GM12878 (cell line): Measurements from ENCODE around the gene CYP3A7. TPM values are rescaled to one million over a fixed set of nuclear protein-coding genes. Genes with fewer than 3 reads are reported as not detected.

ENCODE experiments used
- ATAC-seq: fragments of 200-7000 bp; cut with Tn5 transposase; 3 replicates; pipeline ENCODE4 v1.9.1; 2020; ENCODE audit warnings: mild to moderate bottlenecking, moderate library complexity
- BruUV-seq: library from RNA; stranded (reverse); fragments of 400-500 nt; replicated peaks from 2 replicates; lab custom pipeline; 2021; lab: Mats Ljungman, UMichigan
- CTCF ChIA-PET: fragments of 300-600 bp; sonication (Branson Sonifier 250); formaldehyde crosslinking; extraction: SDS; loops from one replicate; lab custom pipeline; 2021; ENCODE audit warnings: inconsistent platforms; lab: Yijun Ruan, JAX
- POLR2A ChIA-PET: fragments of 350-600 bp; formaldehyde crosslinking; extraction: SDS; loops from one replicate; lab custom pipeline; 2021; ENCODE audit warnings: inconsistent platforms; lab: Charles Lee
- RAD21 ChIA-PET: fragments of 300-600 bp; sonication (Branson Sonifier 250); formaldehyde crosslinking; loops from one replicate; lab custom pipeline; 2023; ENCODE audit warnings: antibody characterized with exemption; ENCODE audit not compliant: unreplicated experiment; lab: Charles Lee
- SMC1A ChIA-PET: fragments of 300-600 bp; sonication (Branson Sonifier 250); formaldehyde crosslinking; loops from one replicate; lab custom pipeline; 2023; ENCODE audit not compliant: unreplicated experiment, uncharacterized antibody; lab: Charles Lee
- DNase-seq: peaks from one replicate; pipeline ENCODE4 v3.0.0-alpha.2; 2011; ENCODE audit warnings: low read depth, low spot score
- FAIRE-seq: peaks from 3 replicates; lab custom pipeline; 2011; peaks lifted over from hg19 to GRCh38; lab: Jason Lieb, UNC
- H2AFZ ChIP-seq: 2 replicates; pipeline ENCODE4 v1.6.0; 2011; ENCODE audit warnings: low read depth, low read length, control low read depth; ENCODE audit not compliant: control insufficient read depth
- H3K27ac ChIP-seq: 2 replicates; pipeline ENCODE4 v1.5.1; 2011; ENCODE audit warnings: control low read depth; ENCODE audit not compliant: control insufficient read depth, insufficient read depth
- H3K27me3 ChIP-seq, 2 experiments: replicated peaks in 1 of 2; 2 replicates each; pipeline versions ENCODE4 v1.6.0 to v1.6.1; 2011; ENCODE audit warnings: low read length in 1 of 2; ENCODE audit not compliant: control insufficient read depth in 2 of 2, insufficient read depth in 2 of 2
- H3K36me3 ChIP-seq, 2 experiments: 2 replicates each; pipeline ENCODE4 v1.5.1; 2011; ENCODE audit warnings: low read length in 1 of 2; ENCODE audit not compliant: control insufficient read depth in 2 of 2, insufficient read depth in 2 of 2
- H3K4me1 ChIP-seq: 2 replicates; pipeline ENCODE4 v1.6.1; 2011; ENCODE audit warnings: mild to moderate bottlenecking, low read length, moderate library complexity, mixed read lengths; ENCODE audit not compliant: control insufficient read depth, insufficient read depth
- H3K4me2 ChIP-seq: 2 replicates; pipeline ENCODE4 v1.6.0; 2011; ENCODE audit warnings: control low read depth; ENCODE audit not compliant: control insufficient read depth, insufficient read depth
- H3K4me3 ChIP-seq: fragments of 200-600 bp; sonication (generic); 2 replicates; pipeline ENCODE4 v1.5.1; 2016
- H3K79me2 ChIP-seq: 2 replicates; pipeline ENCODE4 v1.6.0; 2011; ENCODE audit warnings: low read length; ENCODE audit not compliant: control insufficient read depth, insufficient read depth
- H3K9ac ChIP-seq: 2 replicates; pipeline ENCODE4 v1.8.0; 2011; ENCODE audit warnings: low read length, control low read depth, mixed read lengths; ENCODE audit not compliant: control insufficient read depth, insufficient read depth
- H3K9me3 ChIP-seq: replicated peaks from 3 replicates; pipeline ENCODE4 v1.5.1; 2011; ENCODE audit warnings: mild to moderate bottlenecking, low read length; ENCODE audit not compliant: control insufficient read depth, insufficient read depth
- H4K20me1 ChIP-seq: 2 replicates; pipeline ENCODE4 v1.6.0; 2011; ENCODE audit not compliant: control insufficient read depth, insufficient read depth
- IRF5 ChIP-seq: fragments of 450-650 bp; IDR thresholded peaks from 2 replicates; pipeline ENCODE4 v1.6.1; 2017; ENCODE audit warnings: borderline replicate concordance
- NFIC ChIP-seq: IDR thresholded peaks from 2 replicates; pipeline ENCODE4 v1.6.1; 2012; ENCODE audit warnings: low read depth, mild to moderate bottlenecking, inconsistent platforms, low read length, moderate library complexity
- NR2C2 ChIP-seq: IDR thresholded peaks from 2 replicates; pipeline ENCODE4 v1.6.1; 2011; ENCODE audit warnings: borderline replicate concordance, low read depth; ENCODE audit not compliant: control insufficient read depth, insufficient read length
- PML ChIP-seq: IDR thresholded peaks from 2 replicates; pipeline ENCODE4 v1.6.1; 2012; ENCODE audit warnings: low read length, inconsistent platforms
- RBBP5 ChIP-seq: fragments of 200-600 bp; sonication (generic); conservative IDR thresholded peaks from 2 replicates; pipeline ENCODE4 v1.6.1; 2016
- RELA ChIP-seq: fragments of 450-650 bp; IDR thresholded peaks from 2 replicates; pipeline ENCODE4 v1.8.0; 2014; ENCODE audit warnings: borderline replicate concordance; ENCODE audit not compliant: partially characterized antibody
- REST ChIP-seq: IDR thresholded peaks from 2 replicates; pipeline ENCODE4 v1.6.1; 2012; ENCODE audit warnings: mild to moderate bottlenecking, low read depth, low read length
- SIN3A ChIP-seq: IDR thresholded peaks from 2 replicates; pipeline ENCODE4 v1.6.1; 2012; ENCODE audit warnings: low read depth, low read length, improper control_type of control experiment
- YY1 ChIP-seq: IDR thresholded peaks from 2 replicates; pipeline ENCODE4 v1.6.1; 2011; ENCODE audit warnings: low read depth, mild to moderate bottlenecking, low read length
- ZSCAN29 ChIP-seq: fragments of 450-650 bp; IDR thresholded peaks from 2 replicates; pipeline ENCODE4 v1.6.1; 2017; ENCODE audit warnings: mild to moderate bottlenecking, moderate library complexity
- WGBS: methylation state at CpG from one replicate; pipeline ENCODE4 v1.1.6; 2016; ENCODE audit warnings: low lambda C conversion rate; ENCODE audit not compliant: insufficient replicate concordance, insufficient coverage; ENCODE audit errors: missing lambda C conversion rate; 5-methylcytosine and 5-hydroxymethylcytosine counted together
- in situ Hi-C: fragments of 300-500 bp; cut with MboI; formaldehyde crosslinking; loops from 9 replicates; pipeline ENCODE4 v1.14.3; 2018; ENCODE audit warnings: mixed read lengths
- intact Hi-C: fragments of 100-400 bp; cut with micrococcal nuclease; formaldehyde crosslinking; loops from one replicate; pipeline ENCODE4 v1.14.2; 2022; ENCODE audit not compliant: unreplicated experiment
- polyA plus RNA-seq, 11 experiments: library from polyadenylated mRNA; depleted of rRNA in 4 of 11; unstranded in 6 of 11; stranded (reverse) in 5 of 11; fragments of >200 nt; fragmentation: Nextera tagmentation in 4 of 11; fragmentation: Illumina TruSeq in 1 of 11; extraction: Ambion mirVana in 4 of 11; extraction: Trizol in 1 of 11; gene quantifications; 1 replicate in 1 of 11; 2 replicates in 10 of 11; pipeline versions ENCODE4 v1.2.1 to v1.2.3, GENCODE V29; 2011 to 2016; ENCODE audit warnings: inconsistent platforms in 2 of 11, missing spikeins in 2 of 11, low read depth in 1 of 11
- total RNA-seq, 4 experiments: library from RNA; depleted of rRNA in 3 of 4; stranded (reverse); fragments of >200 nt in 3 of 4; fragmentation: Illumina TruSeq in 1 of 4; extraction: Trizol in 1 of 4; gene quantifications; 2 replicates each; pipeline versions ENCODE4 v1.2.1 to v1.2.3, GENCODE V29; 2013 to 2021

The CYP3A7 gene
- total and polyA plus RNA-seq, 10 of the 15 experiments (the other 5 are each of a cell fraction or from before 2014, with no cell fraction given) = 0.05 to 0.11 (median 0.06) TPM; not detected in 7

GRCh38 chr7:99693427-99694200, 41.4 kb downstream of the CYP3A7 start:
- no peak for TF ChIP-seq ZSCAN29
- TF ChIP-seq REST = no peak
- TF ChIP-seq RELA = no peak
- TF ChIP-seq RBBP5 = no peak
- no peak for TF ChIP-seq NFIC
- no peak for TF ChIP-seq PML
- TF ChIP-seq SIN3A = no peak
- TF ChIP-seq IRF5 = no peak
- no peak for TF ChIP-seq NR2C2
- no peak for TF ChIP-seq YY1
- no peak for ATAC-seq
- DNase-seq = no peak
- H3K79me2 ChIP-seq = no peaks in the 10 kb centered on the region
- ChIA-PET RAD21 (no interaction called here), POLR2A (interaction anchor here (0.9 kb wide), 1 partner anchor 18 kb away, joined by 5 read pairs; no protein-coding TSS in a partner anchor), SMC1A (no interaction called here), CTCF (no interaction called here)
- no peak overlapping the region for H3K9ac ChIP-seq
- H3K36me3 ChIP-seq = no peaks in the 10 kb centered on the region
- no peak for FAIRE-seq
- no peak overlapping the region for H2AFZ ChIP-seq
- BruUV-seq = no TSS peak
- no peaks in the 10 kb centered on the region for H4K20me1 ChIP-seq
- 30% methylated on average over 9 of the region's 9 CpGs for WGBS
- no peak overlapping the region for H3K4me2 ChIP-seq
- H3K4me3 ChIP-seq = no peak overlapping the region
- no peaks in the 10 kb centered on the region for H3K9me3 ChIP-seq
- no peaks in the 10 kb centered on the region; a peak in 1 of 4 replicates for H3K27me3 ChIP-seq
- H3K27ac ChIP-seq = no peak overlapping the region
- H3K4me1 ChIP-seq = no peaks in the 10 kb centered on the region
- intact Hi-C loops (no loop called here), in situ Hi-C loops (no loop called here)
